Nephron (organoid): Measurements from ENCODE around the gene RIMKLB.

Source experiments
- H3K27ac Mint-ChIP-seq, 3 experiments: 2 replicates each; pipeline ENCODE4 v1.8.0; 2020; ENCODE audit warnings: mixed read lengths in 3 of 3, mild to moderate bottlenecking in 2 of 3, moderate library complexity in 1 of 3
- H3K27me3 Mint-ChIP-seq: 2 replicates; pipeline ENCODE4 v1.8.0; 2021; ENCODE audit warnings: low read depth, mild to moderate bottlenecking, moderate library complexity, mixed read lengths
- H3K36me3 Mint-ChIP-seq: 2 replicates; pipeline ENCODE4 v1.8.0; 2020; ENCODE audit warnings: low read depth, mixed read lengths
- H3K4me1 Mint-ChIP-seq: 2 replicates; pipeline ENCODE4 v1.8.0; 2020; ENCODE audit warnings: mixed read lengths
- H3K4me3 Mint-ChIP-seq, 3 experiments: 2 replicates each; pipeline ENCODE4 v1.8.0; 2020; ENCODE audit warnings: mild to moderate bottlenecking in 3 of 3, mixed read lengths in 3 of 3, moderate library complexity in 2 of 3
- H3K9me3 Mint-ChIP-seq: 2 replicates; pipeline ENCODE4 v1.8.0; 2020; ENCODE audit warnings: mixed read lengths
- CTCF ChIP-seq, 3 experiments: fragments of 200-600 bp; sonication (generic); IDR thresholded peaks; one replicate each; pipeline ENCODE4 v1.5.0; 2021; ENCODE audit warnings: antibody characterized with exemption in 3 of 3; ENCODE audit not compliant: unreplicated experiment in 3 of 3

Gene RIMKLB

GRCh38 chr12:8823565-8824300 is 125.9 kb downstream of the RIMKLB start:
- no peak overlapping the region for H3K27ac Mint-ChIP-seq
- H3K4me3 Mint-ChIP-seq = no peak overlapping the region
- peaks cover 11% of the 10 kb centered on the region for H3K9me3 Mint-ChIP-seq
- no peaks in the 10 kb centered on the region for H3K36me3 Mint-ChIP-seq
- no peaks in the 10 kb centered on the region for H3K27me3 Mint-ChIP-seq
- TF ChIP-seq CTCF (IDR thresholded peaks at IDR 0.05; ENCODE audit: unreplicated experiment in 3 of 3) = peak; percentile 28 to 44 (median 39)
- no peaks in the 10 kb centered on the region for H3K4me1 Mint-ChIP-seq

- no peak overlapping the region for H3K27ac Mint-ChIP-seq
- H3K9me3 Mint-ChIP-seq = peaks cover 11% of the 10 kb centered on the region
- H3K4me1 Mint-ChIP-seq = no peaks in the 10 kb centered on the region
- H3K4me3 Mint-ChIP-seq = no peak overlapping the region
- no peak for TF ChIP-seq CTCF (IDR thresholded peaks at IDR 0.05; ENCODE audit: unreplicated experiment in 3 of 3)
- no peaks in the 10 kb centered on the region for H3K27me3 Mint-ChIP-seq
- no peaks in the 10 kb centered on the region for H3K36me3 Mint-ChIP-seq
Measured at GRCh38 chr12:8827551-8828256, 129.9 kb downstream of the RIMKLB start.

- Mint-ChIP-seq H3K4me1 (no peaks in the 10 kb centered on the region), H3K27me3 (peaks cover 3% of the 10 kb centered on the region), H3K4me3 (no peak overlapping the region), H3K9me3 (peaks cover 11% of the 10 kb centered on the region), H3K27ac (peak overlapping the region in 1 of 3 experiments; percentile 28), H3K36me3 (no peaks in the 10 kb centered on the region)
- TF ChIP-seq CTCF (IDR thresholded peaks at IDR 0.05; ENCODE audit: unreplicated experiment in 3 of 3) = no peak
Measured at GRCh38 chr12:8828257-8829124, 130.7 kb downstream of the RIMKLB start.

GRCh38 chr12:8829125-8829518 is 131.3 kb downstream of the RIMKLB start:
- Mint-ChIP-seq H3K4me3 (no peak overlapping the region), H3K4me1 (no peaks in the 10 kb centered on the region), H3K27ac (peak overlapping the region in 1 of 3 experiments; percentile 28), H3K27me3 (peaks cover 3% of the 10 kb centered on the region), H3K9me3 (peaks cover 11% of the 10 kb centered on the region), H3K36me3 (no peaks in the 10 kb centered on the region)
- TF ChIP-seq CTCF (IDR thresholded peaks at IDR 0.05; ENCODE audit: unreplicated experiment in 3 of 3) = no peak

- H3K4me1 Mint-ChIP-seq = no peaks in the 10 kb centered on the region
- no peak overlapping the region for H3K27ac Mint-ChIP-seq
- TF ChIP-seq CTCF (IDR thresholded peaks at IDR 0.05; ENCODE audit: unreplicated experiment in 3 of 3) = no peak
- H3K9me3 Mint-ChIP-seq = peaks cover 11% of the 10 kb centered on the region
- no peaks in the 10 kb centered on the region for H3K36me3 Mint-ChIP-seq
- H3K27me3 Mint-ChIP-seq = peaks cover 3% of the 10 kb centered on the region
- H3K4me3 Mint-ChIP-seq = no peak overlapping the region
Measured at GRCh38 chr12:8829621-8830020, 131.8 kb downstream of the RIMKLB start.
